Astrocyte (in vitro differentiated cells and primary cell): ENCODE measurements around the gene WFS1.

Experiments
- CTCF ChIP-seq: IDR thresholded peaks from 2 replicates; pipeline ENCODE4 v1.5.1; 2011; ENCODE audit warnings: low read depth, mild to moderate bottlenecking, inconsistent platforms, low read length, moderate library complexity; ENCODE audit not compliant: insufficient read depth
- EZH2 ChIP-seq: IDR thresholded peaks from 2 replicates; pipeline ENCODE4 v1.6.1; 2012; ENCODE audit warnings: mild to moderate bottlenecking, low read length, inconsistent platforms; ENCODE audit not compliant: insufficient read depth

GRCh38 chr4:6348408-6348807, 78.8 kb downstream of the WFS1 start:
- no peak for TF ChIP-seq CTCF
- no peak for TF ChIP-seq EZH2
